Measurements from ENCODE around the gene LMF1.
"Not testable (repeated sequence)": the region's sequence is repeated elsewhere in the genome, so short reads cannot be mapped to it uniquely, and the experiment has no call there.

DNA sequence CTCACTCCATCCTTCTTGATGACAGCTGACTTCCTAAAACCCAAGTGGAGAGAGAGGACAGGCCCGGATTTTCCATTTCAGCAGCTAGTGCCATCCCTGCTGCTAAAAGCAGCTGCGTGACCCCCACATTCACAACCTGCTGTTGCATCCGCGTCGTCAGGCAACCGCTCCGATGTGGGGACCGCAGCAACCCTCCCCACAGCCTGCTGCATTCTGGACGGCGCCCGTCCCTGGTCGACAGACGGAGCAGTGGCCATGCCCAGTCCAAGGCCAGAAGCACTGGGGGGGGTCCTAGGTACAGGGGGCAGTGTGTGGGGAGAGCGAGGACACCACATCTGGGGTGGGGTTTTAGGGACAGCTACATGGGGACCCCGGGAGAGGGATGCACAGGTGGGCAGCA, 82.3 kb downstream of the LMF1 start:
- TF ChIP-seq, protein P1, sequence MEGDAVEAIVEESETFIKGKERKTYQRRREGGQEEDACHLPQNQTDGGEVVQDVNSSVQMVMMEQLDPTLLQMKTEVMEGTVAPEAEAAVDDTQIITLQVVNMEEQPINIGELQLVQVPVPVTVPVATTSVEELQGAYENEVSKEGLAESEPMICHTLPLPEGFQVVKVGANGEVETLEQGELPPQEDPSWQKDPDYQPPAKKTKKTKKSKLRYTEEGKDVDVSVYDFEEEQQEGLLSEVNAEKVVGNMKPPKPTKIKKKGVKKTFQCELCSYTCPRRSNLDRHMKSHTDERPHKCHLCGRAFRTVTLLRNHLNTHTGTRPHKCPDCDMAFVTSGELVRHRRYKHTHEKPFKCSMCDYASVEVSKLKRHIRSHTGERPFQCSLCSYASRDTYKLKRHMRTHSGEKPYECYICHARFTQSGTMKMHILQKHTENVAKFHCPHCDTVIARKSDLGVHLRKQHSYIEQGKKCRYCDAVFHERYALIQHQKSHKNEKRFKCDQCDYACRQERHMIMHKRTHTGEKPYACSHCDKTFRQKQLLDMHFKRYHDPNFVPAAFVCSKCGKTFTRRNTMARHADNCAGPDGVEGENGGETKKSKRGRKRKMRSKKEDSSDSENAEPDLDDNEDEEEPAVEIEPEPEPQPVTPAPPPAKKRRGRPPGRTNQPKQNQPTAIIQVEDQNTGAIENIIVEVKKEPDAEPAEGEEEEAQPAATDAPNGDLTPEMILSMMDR (IDR thresholded peaks at IDR 0.05): not testable (repeated sequence)
- not testable (repeated sequence) for TF ChIP-seq POLR2A (IDR thresholded peaks at IDR 0.05)
